Measurements from ENCODE around the gene NIM1K. TPM values are rescaled to one million over a fixed set of nuclear protein-coding genes. Genes with fewer than 3 reads are reported as not detected.
"Not testable (repeated sequence)": the region's sequence is repeated elsewhere in the genome, so short reads cannot be mapped to it uniquely, and the experiment has no call there.

Gene NIM1K
- total and polyA plus RNA-seq, 10 donors, result 0.13 to 1.1 (median 0.39) TPM; not detected in 1

- H3K4me3 ChIP-seq, result no peak overlapping the region
- peaks cover 0 to 62% (median 28%) of the 10 kb centered on the region in 6 donors for H3K4me1 ChIP-seq
- no peaks in the 10 kb centered on the region for H3K27me3 ChIP-seq (replicated peaks in 1 of 7)
- intact Hi-C loops (cut with DNase I; ENCODE audit: low total_unique reads), result loop anchor here (10.0 kb wide), 1 partner anchor 398 kb away; no protein-coding TSS in a partner anchor
- no peak for TF ChIP-seq POLR2AphosphoS5 (IDR thresholded peaks at IDR 0.05)
- TF ChIP-seq CTCF (IDR thresholded peaks at IDR 0.05 in 8 of 11, conservative IDR thresholded peaks at IDR 0.05 in 3 of 11), result no peak
- TF ChIP-seq POLR2A (IDR thresholded peaks at IDR 0.05), result no peak
- no peak for DNase-seq
- WGBS, 5 donors, result 85 to 91% (median 89%) methylated on average over 3 of the region's 3 CpGs
- H3K9me3 ChIP-seq, result no peaks in the 10 kb centered on the region
- no peak overlapping the region for H3K27ac ChIP-seq
- peaks cover 0 to 37% (median 14%) of the 10 kb centered on the region in 6 donors for H3K36me3 ChIP-seq
Measured at GRCh38 chr5:43302481-43302880, 110.5 kb downstream of the NIM1K start.

- Histone ChIP-seq H3K36me3 (peaks cover 0 to 29% (median 8%) of the 10 kb centered on the region in 6 donors), H3K9me3 (no peaks in the 10 kb centered on the region), H3K4me1 (peaks cover 0 to 69% (median 28%) of the 10 kb centered on the region in 6 donors), H3K4me3 (no peak overlapping the region), H3K27me3 (replicated peaks in 1 of 7) (no peaks in the 10 kb centered on the region), H3K27ac (no peak overlapping the region)
- TF ChIP-seq POLR2AphosphoS5 (IDR thresholded peaks at IDR 0.05), result no peak
- TF ChIP-seq POLR2A (IDR thresholded peaks at IDR 0.05), result no peak
- no peak for TF ChIP-seq CTCF (IDR thresholded peaks at IDR 0.05 in 8 of 11, conservative IDR thresholded peaks at IDR 0.05 in 3 of 11)
- DNase-seq, result no peak
- intact Hi-C loops (cut with DNase I; ENCODE audit: low total_unique reads), result loop anchor here (10.0 kb wide), 1 partner anchor 398 kb away; no protein-coding TSS in a partner anchor
- whole genome bisulfite sequencing, 5 donors, result 92 to 98% (median 96%) methylated on average over 4 of the region's 4 CpGs
Measured at GRCh38 chr5:43303242-43303641, 111.2 kb downstream of the NIM1K start.

GRCh38 chr5:43304525-43304924, 112.5 kb downstream of the NIM1K start:
- Histone ChIP-seq H3K9me3 (no peaks in the 10 kb centered on the region), H3K4me3 (no peak overlapping the region), H3K36me3 (peaks cover 0 to 18% (median 2%) of the 10 kb centered on the region in 6 donors), H3K4me1 (peaks cover 0 to 82% (median 31%) of the 10 kb centered on the region in 6 donors), H3K27me3 (replicated peaks in 1 of 7) (no peaks in the 10 kb centered on the region), H3K27ac (peak overlapping the region in 4 of 8 donors; percentile 5 to 40 (median 34))
- DNase-seq, result no peak
- 26 to 51% (median 34%) methylated on average over 1 of the region's 1 CpG for WGBS, 5 donors
- intact Hi-C loops (cut with DNase I; ENCODE audit: low total_unique reads), result loop anchor here (10.0 kb wide), 1 partner anchor 400 kb away; no protein-coding TSS in a partner anchor
- TF ChIP-seq POLR2A (IDR thresholded peaks at IDR 0.05) (no peak), POLR2AphosphoS5 (IDR thresholded peaks at IDR 0.05) (no peak), CTCF (IDR thresholded peaks at IDR 0.05 in 8 of 11, conservative IDR thresholded peaks at IDR 0.05 in 3 of 11) (no peak)

- peaks cover 0 to 91% (median 31%) of the 10 kb centered on the region in 6 donors for H3K4me1 ChIP-seq
- intact Hi-C loops (cut with DNase I; ENCODE audit: low total_unique reads), result loop anchor here (10.0 kb wide), 1 partner anchor 401 kb away; no protein-coding TSS in a partner anchor
- H3K27ac ChIP-seq, result peak overlapping the region in 1 of 8 donors; percentile 22
- TF ChIP-seq CTCF (IDR thresholded peaks at IDR 0.05 in 8 of 11, conservative IDR thresholded peaks at IDR 0.05 in 3 of 11), result peak in 10 of 11 experiments; percentile 27 to 72 (median 54)
- TF ChIP-seq POLR2A (IDR thresholded peaks at IDR 0.05), result no peak
- no peak overlapping the region for H3K4me3 ChIP-seq
- no peaks in the 10 kb centered on the region for H3K9me3 ChIP-seq
- WGBS, 5 donors, result 66 to 80% (median 77%) methylated on average over 1 of the region's 1 CpG
- peaks cover 0 to 9% (median under 1%) of the 10 kb centered on the region in 6 donors for H3K36me3 ChIP-seq
- no peaks in the 10 kb centered on the region for H3K27me3 ChIP-seq (replicated peaks in 1 of 7)
- DNase-seq, result no peak
Measured at GRCh38 chr5:43305948-43306565, 114.0 kb downstream of the NIM1K start.

- not testable (repeated sequence) for H3K9me3 ChIP-seq; DNase-seq; H3K27me3 ChIP-seq (replicated peaks in 1 of 7); H3K36me3 ChIP-seq; H3K27ac ChIP-seq; H3K4me3 ChIP-seq
- peaks cover 5 to 91% (median 38%) of the 10 kb centered on the region in 6 donors for H3K4me1 ChIP-seq
- intact Hi-C loops (cut with DNase I; ENCODE audit: low total_unique reads), result loop anchor here (10.0 kb wide), 1 partner anchor 402 kb away; no protein-coding TSS in a partner anchor
- WGBS, 5 donors, result 84 to 97% (median 90%) methylated on average over 5 of the region's 5 CpGs
Measured at GRCh38 chr5:43306954-43307353, 114.9 kb downstream of the NIM1K start.
